ENCODE results near the gene FOXC1. TPM values are rescaled to one million over a fixed set of nuclear protein-coding genes. Genes with fewer than 3 reads are reported as not detected.

Gene FOXC1
- total and polyA plus RNA-seq, 4 donors: 0.08 to 0.33 (median 0.14) TPM

GRCh38 chr6:1561355-1561754, 48.4 kb upstream of the FOXC1 start:
- no peak for DNase-seq (ENCODE audit: low spot score)
- H3K27ac ChIP-seq (ENCODE audit: low read depth in 1 of 2, low read length in 2 of 2): no peak overlapping the region
- TF ChIP-seq FOXA2 (IDR thresholded peaks at IDR 0.05) (no peak), FOXA1 (IDR thresholded peaks at IDR 0.05) (no peak), RXRA (IDR thresholded peaks at IDR 0.05) (no peak), EGR1 (IDR thresholded peaks at IDR 0.05; ENCODE audit: low read depth in 2 of 2) (no peak), CTCF (IDR thresholded peaks at IDR 0.05; ENCODE audit: low read depth, low read length, missing input control) (no peak), JUND (IDR thresholded peaks at IDR 0.05) (no peak), SP1 (IDR thresholded peaks at IDR 0.05) (no peak), ZBTB33 (IDR thresholded peaks at IDR 0.05) (no peak), HNF4G (IDR thresholded peaks at IDR 0.05) (no peak), ATF3 (IDR thresholded peaks at IDR 0.05) (no peak), REST (IDR thresholded peaks at IDR 0.05) (no peak), NR2F2 (IDR thresholded peaks at IDR 0.05) (no peak), TAF1 (conservative IDR thresholded peaks at IDR 0.05) (no peak), MAX (IDR thresholded peaks at IDR 0.05) (no peak)
- 65% methylated on average over 2 of the region's 2 CpGs for WGBS
- no peaks in the 10 kb centered on the region for H3K36me3 ChIP-seq (ENCODE audit: control insufficient read depth in 4 of 4, insufficient read depth in 3 of 4, low read depth in 1 of 4, low read length in 3 of 4)
- H3K9ac ChIP-seq (ENCODE audit: low read depth in 1 of 2, low read length in 2 of 2): no peak overlapping the region
- peaks cover 0 to 10% (median 2%) of the 10 kb centered on the region in 4 donors for H3K9me3 ChIP-seq (ENCODE audit: control insufficient read depth in 4 of 4, low read length in 3 of 4)
- H3K27me3 ChIP-seq (ENCODE audit: control insufficient read depth in 4 of 4, insufficient read depth in 4 of 4, low read length in 3 of 4): no peaks in the 10 kb centered on the region
- H3K4me3 ChIP-seq (ENCODE audit: low read depth in 1 of 3, low read length in 3 of 3): no peak overlapping the region
- H3K4me1 ChIP-seq (ENCODE audit: control insufficient read depth in 4 of 4, insufficient read depth in 4 of 4, low read length in 3 of 4): no peaks in the 10 kb centered on the region

- TF ChIP-seq JUND (IDR thresholded peaks at IDR 0.05) (no peak), REST (IDR thresholded peaks at IDR 0.05) (no peak), GABPA (IDR thresholded peaks at IDR 0.05 in 1 of 2, conservative IDR thresholded peaks at IDR 0.05 in 1 of 2) (no peak)
- Histone ChIP-seq H3K4me1 (ENCODE audit: control insufficient read depth in 4 of 4, insufficient read depth in 4 of 4, low read length in 3 of 4) (no peaks in the 10 kb centered on the region), H3K9me3 (ENCODE audit: control insufficient read depth in 4 of 4, low read length in 3 of 4) (peaks cover 0 to 10% (median 2%) of the 10 kb centered on the region in 4 donors), H3K4me3 (ENCODE audit: low read depth in 1 of 3, low read length in 3 of 3) (no peak overlapping the region), H3K9ac (ENCODE audit: low read depth in 1 of 2, low read length in 2 of 2) (no peak overlapping the region), H3K27ac (ENCODE audit: low read depth in 1 of 2, low read length in 2 of 2) (no peak overlapping the region), H3K27me3 (ENCODE audit: control insufficient read depth in 4 of 4, insufficient read depth in 4 of 4, low read length in 3 of 4) (no peaks in the 10 kb centered on the region), H3K36me3 (ENCODE audit: control insufficient read depth in 4 of 4, insufficient read depth in 3 of 4, low read depth in 1 of 4, low read length in 3 of 4) (no peaks in the 10 kb centered on the region)
- WGBS: 74% methylated on average over 4 of the region's 4 CpGs
- no peak for DNase-seq (ENCODE audit: low spot score)
Measured at GRCh38 chr6:1562171-1562955, 47.4 kb upstream of the FOXC1 start.
